Effector memory CD4-positive, alpha-beta T cell (primary cell): ENCODE results near the gene KCNAB2.

Experiments used
- DNase-seq, 3 donors: peaks; one replicate each; pipeline ENCODE4 v3.0.0-alpha.2; 2020
- H3K27ac ChIP-seq: 2 replicates; pipeline ENCODE4 v1.7.0; 2013; ENCODE audit warnings: mild to moderate bottlenecking, low read length, moderate library complexity; ENCODE audit not compliant: insufficient read depth, poor library complexity, severe bottlenecking
- H3K27me3 ChIP-seq: replicated peaks from 2 replicates; pipeline ENCODE4 v1.7.0; 2013; ENCODE audit warnings: mild to moderate bottlenecking, low read length; ENCODE audit not compliant: insufficient read depth, control insufficient read depth, poor library complexity, severe bottlenecking
- H3K36me3 ChIP-seq: 2 replicates; pipeline ENCODE4 v1.7.0; 2013; ENCODE audit warnings: mild to moderate bottlenecking, low read length, moderate library complexity; ENCODE audit not compliant: control insufficient read depth, insufficient read depth
- H3K4me1 ChIP-seq: 2 replicates; pipeline ENCODE4 v1.7.0; 2013; ENCODE audit warnings: low read length, mild to moderate bottlenecking; ENCODE audit not compliant: control insufficient read depth, insufficient read depth, poor library complexity, severe bottlenecking
- H3K4me3 ChIP-seq: 2 replicates; pipeline ENCODE4 v1.7.0; 2013; ENCODE audit warnings: low read length, low read depth, mild to moderate bottlenecking; ENCODE audit not compliant: insufficient read depth, poor library complexity, severe bottlenecking
- H3K9me3 ChIP-seq: 2 replicates; pipeline ENCODE4 v1.7.0; 2013; ENCODE audit warnings: mild to moderate bottlenecking, low read length, moderate library complexity; ENCODE audit not compliant: control insufficient read depth

The KCNAB2 gene

DNA sequence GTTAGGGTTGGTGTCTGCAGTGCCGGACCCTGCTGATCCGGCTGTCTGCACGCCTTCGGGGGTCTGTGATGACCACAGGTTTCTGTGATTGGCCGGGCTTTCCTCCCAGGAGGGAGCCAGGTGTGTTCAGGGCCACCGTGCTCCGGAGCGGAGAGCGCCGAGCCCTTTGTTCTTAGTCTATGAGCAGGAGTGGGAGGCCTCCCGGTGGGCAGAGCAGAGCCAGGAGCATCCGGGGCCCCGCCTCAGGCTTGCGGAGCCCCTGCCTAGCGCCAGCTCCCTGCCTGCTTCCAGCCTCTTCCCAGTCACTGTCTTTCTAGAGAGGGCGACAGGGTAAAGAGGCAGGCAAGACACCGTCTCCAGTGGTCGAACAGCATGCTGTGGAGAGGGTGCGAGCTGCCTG is 31.8 kb downstream of the KCNAB2 start:
- H3K4me1 ChIP-seq = no peaks in the 10 kb centered on the region
- H3K36me3 ChIP-seq = peaks cover 84% of the 10 kb centered on the region
- no peaks in the 10 kb centered on the region for H3K9me3 ChIP-seq
- no peak for DNase-seq
- no peak overlapping the region for H3K4me3 ChIP-seq
- no peak overlapping the region for H3K27ac ChIP-seq
- no peaks in the 10 kb centered on the region for H3K27me3 ChIP-seq

GRCh38 chr1:6077919-6078318 is 32.2 kb downstream of the KCNAB2 start:
- Histone ChIP-seq H3K36me3 (peaks cover 87% of the 10 kb centered on the region), H3K4me1 (no peaks in the 10 kb centered on the region), H3K27me3 (no peaks in the 10 kb centered on the region), H3K4me3 (no peak overlapping the region), H3K9me3 (no peaks in the 10 kb centered on the region), H3K27ac (no peak overlapping the region)
- no peak for DNase-seq

- Histone ChIP-seq H3K9me3 (no peaks in the 10 kb centered on the region), H3K4me3 (no peak overlapping the region), H3K36me3 (peaks cover 71% of the 10 kb centered on the region), H3K27me3 (no peaks in the 10 kb centered on the region), H3K27ac (no peak overlapping the region), H3K4me1 (no peaks in the 10 kb centered on the region)
- no peak for DNase-seq
Measured at GRCh38 chr1:6080469-6080868, 34.8 kb downstream of the KCNAB2 start.

GRCh38 chr1:6081901-6082300 is 36.2 kb downstream of the KCNAB2 start:
- Histone ChIP-seq H3K27ac (no peak overlapping the region), H3K4me3 (no peak overlapping the region), H3K36me3 (peaks cover 75% of the 10 kb centered on the region), H3K27me3 (no peaks in the 10 kb centered on the region), H3K9me3 (no peaks in the 10 kb centered on the region), H3K4me1 (no peaks in the 10 kb centered on the region)
- DNase-seq = no peak

DNA sequence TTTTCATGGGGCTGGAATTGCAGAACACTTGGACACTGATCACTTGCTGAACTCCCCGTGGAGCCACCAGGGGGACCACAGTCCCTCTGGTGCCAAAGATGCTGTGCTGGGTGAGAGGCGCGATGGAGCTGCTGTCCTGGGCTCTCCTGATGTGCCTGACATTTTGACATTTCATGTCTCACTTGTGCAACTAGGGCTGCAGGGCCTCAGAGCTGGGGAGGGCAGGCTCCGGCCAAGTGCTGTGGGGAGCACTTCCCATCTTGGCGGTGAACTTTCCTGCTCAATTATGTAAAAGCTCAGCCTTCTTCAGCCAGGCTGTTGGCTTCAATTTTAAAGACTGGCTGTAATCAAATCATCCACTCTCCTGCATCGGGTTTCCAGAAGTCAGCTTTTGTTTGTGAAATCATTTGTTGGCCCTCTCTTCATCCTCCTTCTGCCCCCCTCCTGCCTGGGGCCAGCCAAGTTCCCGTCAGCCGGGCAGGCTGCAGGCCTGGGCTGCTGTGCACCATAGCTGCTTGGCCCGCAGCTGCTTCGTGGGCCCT is 36.8 kb downstream of the KCNAB2 start:
- H3K27ac ChIP-seq = no peak overlapping the region
- H3K27me3 ChIP-seq = no peaks in the 10 kb centered on the region
- H3K4me3 ChIP-seq = no peak overlapping the region
- H3K36me3 ChIP-seq = peaks cover 75% of the 10 kb centered on the region
- no peaks in the 10 kb centered on the region for H3K9me3 ChIP-seq
- H3K4me1 ChIP-seq = no peaks in the 10 kb centered on the region
- no peak for DNase-seq

GRCh38 chr1:6083385-6083784 is 37.7 kb downstream of the KCNAB2 start:
- no peaks in the 10 kb centered on the region for H3K27me3 ChIP-seq
- H3K27ac ChIP-seq = no peak overlapping the region
- H3K4me3 ChIP-seq = no peak overlapping the region

GRCh38 chr1:6083801-6084446 is 38.2 kb downstream of the KCNAB2 start:
- H3K27ac ChIP-seq = no peak overlapping the region
- no peaks in the 10 kb centered on the region for H3K9me3 ChIP-seq
- DNase-seq = no peak
- no peaks in the 10 kb centered on the region for H3K4me1 ChIP-seq
- no peak overlapping the region for H3K4me3 ChIP-seq
- H3K27me3 ChIP-seq = no peaks in the 10 kb centered on the region
- peaks cover 67% of the 10 kb centered on the region for H3K36me3 ChIP-seq

More at GRCh38 chr1:6083385-6083784, 37.7 kb downstream of the KCNAB2 start:
- no peaks in the 10 kb centered on the region for H3K9me3 ChIP-seq
- H3K36me3 ChIP-seq = peaks cover 70% of the 10 kb centered on the region
- DNase-seq = no peak
- no peaks in the 10 kb centered on the region for H3K4me1 ChIP-seq

DNA sequence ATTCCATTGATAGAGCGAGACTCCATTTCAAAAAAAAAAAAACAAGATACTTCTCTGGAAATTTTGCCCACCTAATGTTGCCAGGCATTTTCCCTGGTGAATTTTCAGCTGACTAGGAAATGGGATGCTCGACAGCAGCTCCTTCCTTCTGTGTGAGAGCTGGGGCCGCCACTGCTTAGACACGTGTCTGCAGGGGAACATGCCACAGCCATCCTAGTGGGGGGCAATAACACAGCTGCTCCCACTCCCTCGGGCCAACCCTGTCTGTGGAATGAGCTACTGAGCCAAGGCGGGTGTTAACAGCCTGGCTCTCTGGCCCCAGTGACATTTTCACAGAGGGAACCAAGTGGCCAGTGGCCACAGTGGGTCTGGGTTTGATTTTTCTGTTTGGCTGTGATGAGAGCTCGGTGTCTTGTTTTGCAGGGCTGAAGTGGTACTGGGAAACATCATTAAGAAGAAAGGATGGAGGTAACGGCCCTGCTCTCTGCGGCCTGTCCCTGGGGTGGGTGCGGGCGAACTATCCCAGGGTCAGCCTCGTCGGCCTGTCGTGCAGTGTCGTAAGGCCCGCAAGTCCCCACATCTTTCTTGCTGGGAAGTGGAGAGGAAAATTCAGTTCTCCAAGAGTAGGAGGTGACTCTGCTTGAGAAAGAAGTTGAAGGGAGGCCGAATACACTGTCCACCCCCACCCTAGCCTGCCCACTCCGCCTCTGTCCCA is 39.2 kb downstream of the KCNAB2 start:
- H3K4me3 ChIP-seq = no peak overlapping the region
- H3K9me3 ChIP-seq = no peaks in the 10 kb centered on the region
- no peak for DNase-seq
- H3K27me3 ChIP-seq = no peaks in the 10 kb centered on the region
- H3K27ac ChIP-seq = no peak overlapping the region
- peaks cover 67% of the 10 kb centered on the region for H3K36me3 ChIP-seq
- H3K4me1 ChIP-seq = no peaks in the 10 kb centered on the region

- peaks cover 67% of the 10 kb centered on the region for H3K36me3 ChIP-seq
Measured at GRCh38 chr1:6085666-6086065, 40.0 kb downstream of the KCNAB2 start.

DNA sequence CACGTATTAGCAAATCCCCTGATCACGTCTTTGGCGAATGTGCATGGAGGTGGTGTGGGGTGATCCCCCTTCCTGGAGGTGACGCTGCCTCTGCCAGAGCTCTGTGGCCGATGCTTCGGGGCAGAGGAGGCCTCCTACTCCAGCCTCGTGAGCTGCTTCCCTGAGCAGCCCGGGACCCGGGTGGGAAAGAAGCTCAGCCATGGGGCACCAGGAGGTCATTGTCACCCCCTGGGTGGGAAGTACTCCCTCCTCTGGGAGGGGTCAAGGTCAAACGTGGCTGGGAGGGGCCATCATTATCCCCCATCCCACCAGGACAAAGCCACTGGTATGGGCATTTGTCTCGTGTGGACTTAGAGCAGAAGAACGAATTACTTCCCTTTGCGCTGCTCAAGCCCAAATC is 40.7 kb downstream of the KCNAB2 start:
- Histone ChIP-seq H3K4me1 (no peaks in the 10 kb centered on the region), H3K36me3 (peaks cover 67% of the 10 kb centered on the region), H3K27ac (no peak overlapping the region), H3K4me3 (no peak overlapping the region), H3K27me3 (no peaks in the 10 kb centered on the region), H3K9me3 (no peaks in the 10 kb centered on the region)
- DNase-seq = no peak

More at GRCh38 chr1:6085666-6086065, 40.0 kb downstream of the KCNAB2 start:
- no peaks in the 10 kb centered on the region for H3K4me1 ChIP-seq
- no peak overlapping the region for H3K4me3 ChIP-seq
- H3K27me3 ChIP-seq = no peaks in the 10 kb centered on the region
- no peak overlapping the region for H3K27ac ChIP-seq
- H3K9me3 ChIP-seq = no peaks in the 10 kb centered on the region
- DNase-seq = no peak
